ENCODE measurements around the gene SLC25A23. TPM values are rescaled to one million over a fixed set of nuclear protein-coding genes. Genes with fewer than 3 reads are reported as not detected.
A peak's percentile ranks its signal among the peaks of the same experiment; 100 is the strongest.

SLC25A23 gene
- polyA plus RNA-seq, 2 of the 4 experiments (the other 2 are of a cell fraction): 3.3 to 18.2 TPM

DNA sequence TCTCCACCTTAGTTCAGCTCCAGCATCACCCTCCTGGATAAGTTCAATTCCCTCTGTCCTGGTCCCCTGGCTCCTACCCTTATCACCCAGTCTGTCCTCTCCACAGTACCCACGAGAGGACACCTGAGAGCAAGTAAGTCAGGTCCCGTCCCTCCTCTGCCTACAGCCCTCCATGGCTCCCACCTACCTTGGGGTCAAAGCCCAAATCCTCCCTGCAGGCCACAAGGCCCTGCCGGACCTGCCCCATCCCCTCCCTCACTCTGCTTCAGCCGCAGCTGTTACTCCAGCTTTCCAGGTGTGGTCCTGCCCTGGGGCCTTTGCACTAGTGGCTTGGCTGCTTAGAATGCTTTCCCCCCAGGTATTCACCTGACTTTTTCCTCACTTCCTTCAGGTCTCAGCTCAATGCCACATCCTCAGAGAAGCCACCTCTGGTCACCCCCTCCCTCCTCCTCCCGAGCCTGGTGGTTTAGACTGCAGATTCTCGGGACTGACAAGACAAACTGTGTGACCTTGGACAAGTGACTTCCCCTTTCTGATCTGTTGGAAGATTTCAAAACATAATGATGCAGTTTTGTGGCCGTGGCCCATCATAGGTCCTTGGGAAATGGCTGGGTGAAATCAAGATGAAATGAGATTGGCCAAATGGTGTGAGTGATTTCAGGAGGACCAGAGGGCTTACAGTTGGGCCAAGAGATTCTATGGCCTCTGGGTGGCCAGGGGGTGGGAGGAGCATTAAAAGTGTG is 38.9 kb upstream of the SLC25A23 start:
- TF ChIP-seq ZFP36 (IDR thresholded peaks at IDR 0.05; ENCODE audit: borderline replicate concordance, partially characterized antibody): peak; percentile 10
- TF ChIP-seq RAD21 (conservative IDR thresholded peaks at IDR 0.05 in 1 of 2, IDR thresholded peaks at IDR 0.05 in 1 of 2): no peak
- ChIA-PET POLR2A (no interaction called here), CTCF (no interaction called here)
- FAIRE-seq: no peak
- Histone ChIP-seq H3K9me3 (no peaks in the 10 kb centered on the region), H3K4me2 (no peak overlapping the region), H3K4me3 (no peak overlapping the region), H3K4me1 (peaks cover 5% of the 10 kb centered on the region; the same call in 2 of the 3 replicates), H3K27ac (no peak overlapping the region)
- ATAC-seq: no peak
- 81% methylated on average over 7 of the region's 7 CpGs for WGBS (ENCODE audit: missing lambda C conversion rate)
- DNase-seq (ENCODE audit: low read depth in 1 of 2, low spot score in 1 of 2): no peak

DNA sequence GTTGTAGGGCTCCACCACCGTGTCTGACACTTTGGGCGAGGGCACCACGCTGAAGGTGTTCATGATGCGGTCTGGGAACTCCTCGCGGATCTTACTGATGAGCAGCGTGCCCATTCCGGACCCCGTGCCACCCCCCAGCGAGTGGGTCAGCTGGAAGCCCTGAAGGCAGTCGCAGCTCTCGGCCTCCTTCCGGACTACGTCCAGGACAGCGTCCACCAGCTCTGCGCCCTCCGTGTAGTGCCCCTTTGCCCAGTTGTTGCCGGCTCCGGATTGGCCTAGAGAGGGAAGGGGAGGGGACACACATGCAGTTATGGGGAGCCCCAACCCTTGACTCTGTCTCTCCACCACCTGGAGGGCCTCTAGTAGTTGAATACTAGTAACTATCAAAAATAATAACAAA is 36.4 kb upstream of the SLC25A23 start:
- no peak for DNase-seq (ENCODE audit: low read depth in 1 of 2, low spot score in 1 of 2)
- ATAC-seq: no peak
- Histone ChIP-seq H3K4me3 (no peak overlapping the region), H3K4me1 (no peaks in the 10 kb centered on the region), H3K4me2 (no peak overlapping the region), H3K9me3 (0 out of 3 replicates have a peak, but pooled peaks cover 4% of the 10 kb centered on the region), H3K27ac (no peak overlapping the region)
- FAIRE-seq: no peak
- WGBS (ENCODE audit: missing lambda C conversion rate): no CpG with 5 or more reads among the region's 19 CpGs
- CTCF ChIA-PET: no interaction called here
- POLR2A ChIA-PET: no interaction called here
- TF ChIP-seq CBX2 (IDR thresholded peaks at IDR 0.05; ENCODE audit: borderline replicate concordance, low read depth) (no peak), EHMT2 (IDR thresholded peaks at IDR 0.05; ENCODE audit: low read depth) (no peak), RNF2 (IDR thresholded peaks at IDR 0.05; ENCODE audit: borderline replicate concordance, low read depth) (no peak)
- TF ChIP-seq, protein P1, sequence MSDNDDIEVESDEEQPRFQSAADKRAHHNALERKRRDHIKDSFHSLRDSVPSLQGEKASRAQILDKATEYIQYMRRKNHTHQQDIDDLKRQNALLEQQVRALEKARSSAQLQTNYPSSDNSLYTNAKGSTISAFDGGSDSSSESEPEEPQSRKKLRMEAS (IDR thresholded peaks at IDR 0.05): no peak

DNA sequence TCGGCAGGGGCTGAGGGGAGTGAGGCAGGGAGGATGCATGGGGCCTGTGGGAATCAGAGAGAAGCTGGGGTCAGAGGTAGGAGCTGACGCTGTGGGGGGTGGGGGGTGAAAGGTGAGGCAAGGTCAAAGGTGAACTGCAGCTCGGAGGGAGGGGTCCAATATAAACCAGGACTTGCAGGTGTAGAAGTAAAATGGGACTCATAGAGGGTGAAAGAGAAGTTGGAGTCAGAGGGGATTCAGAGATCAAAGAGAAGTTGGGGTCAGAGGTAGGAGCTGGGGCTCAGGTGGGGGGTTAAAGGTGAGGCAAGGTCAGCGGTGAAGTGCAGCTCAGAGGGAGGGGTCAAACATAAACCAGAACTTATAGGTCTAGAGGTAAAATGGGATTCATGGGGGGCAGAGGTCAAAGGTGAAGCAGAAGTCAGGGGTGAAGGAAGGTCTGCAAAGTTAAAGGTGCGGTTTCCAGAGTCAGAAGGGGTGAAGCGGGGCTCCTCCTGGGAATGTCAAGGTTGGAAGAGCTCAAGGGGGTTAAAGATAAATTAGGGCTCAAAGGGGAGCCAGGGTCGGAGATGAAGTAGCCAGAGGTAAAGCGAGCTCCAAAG is 34.9 kb upstream of the SLC25A23 start:
- no peak for FAIRE-seq
- Histone ChIP-seq H3K27ac (no peak overlapping the region), H3K4me2 (no peak overlapping the region), H3K9me3 (0 out of 3 replicates have a peak, but pooled peaks cover 4% of the 10 kb centered on the region), H3K4me1 (no peaks in the 10 kb centered on the region), H3K4me3 (no peak overlapping the region)
- ChIA-PET CTCF (interaction anchor here (1.3 kb wide), 1 partner anchor 29 kb away, joined by 3 read pairs; no protein-coding TSS in a partner anchor), POLR2A (no interaction called here)
- DNase-seq (ENCODE audit: low read depth in 1 of 2, low spot score in 1 of 2): no peak
- WGBS (ENCODE audit: missing lambda C conversion rate): 86% methylated on average over 7 of the region's 8 CpGs
- no peak for TF ChIP-seq CHD4 (IDR thresholded peaks at IDR 0.05; ENCODE audit: borderline replicate concordance)
- TF ChIP-seq HDAC2 (IDR thresholded peaks at IDR 0.05): no peak
- no peak for TF ChIP-seq TFCP2L1 (CRISPR knock-in tag; IDR thresholded peaks at IDR 0.05)
- TF ChIP-seq, protein P1 (IDR thresholded peaks at IDR 0.05): no peak
- TF ChIP-seq, protein P2, sequence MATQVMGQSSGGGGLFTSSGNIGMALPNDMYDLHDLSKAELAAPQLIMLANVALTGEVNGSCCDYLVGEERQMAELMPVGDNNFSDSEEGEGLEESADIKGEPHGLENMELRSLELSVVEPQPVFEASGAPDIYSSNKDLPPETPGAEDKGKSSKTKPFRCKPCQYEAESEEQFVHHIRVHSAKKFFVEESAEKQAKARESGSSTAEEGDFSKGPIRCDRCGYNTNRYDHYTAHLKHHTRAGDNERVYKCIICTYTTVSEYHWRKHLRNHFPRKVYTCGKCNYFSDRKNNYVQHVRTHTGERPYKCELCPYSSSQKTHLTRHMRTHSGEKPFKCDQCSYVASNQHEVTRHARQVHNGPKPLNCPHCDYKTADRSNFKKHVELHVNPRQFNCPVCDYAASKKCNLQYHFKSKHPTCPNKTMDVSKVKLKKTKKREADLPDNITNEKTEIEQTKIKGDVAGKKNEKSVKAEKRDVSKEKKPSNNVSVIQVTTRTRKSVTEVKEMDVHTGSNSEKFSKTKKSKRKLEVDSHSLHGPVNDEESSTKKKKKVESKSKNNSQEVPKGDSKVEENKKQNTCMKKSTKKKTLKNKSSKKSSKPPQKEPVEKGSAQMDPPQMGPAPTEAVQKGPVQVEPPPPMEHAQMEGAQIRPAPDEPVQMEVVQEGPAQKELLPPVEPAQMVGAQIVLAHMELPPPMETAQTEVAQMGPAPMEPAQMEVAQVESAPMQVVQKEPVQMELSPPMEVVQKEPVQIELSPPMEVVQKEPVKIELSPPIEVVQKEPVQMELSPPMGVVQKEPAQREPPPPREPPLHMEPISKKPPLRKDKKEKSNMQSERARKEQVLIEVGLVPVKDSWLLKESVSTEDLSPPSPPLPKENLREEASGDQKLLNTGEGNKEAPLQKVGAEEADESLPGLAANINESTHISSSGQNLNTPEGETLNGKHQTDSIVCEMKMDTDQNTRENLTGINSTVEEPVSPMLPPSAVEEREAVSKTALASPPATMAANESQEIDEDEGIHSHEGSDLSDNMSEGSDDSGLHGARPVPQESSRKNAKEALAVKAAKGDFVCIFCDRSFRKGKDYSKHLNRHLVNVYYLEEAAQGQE (IDR thresholded peaks at IDR 0.05): no peak
- no peak for TF ChIP-seq SREBF2 (IDR thresholded peaks at IDR 0.05)
- TF ChIP-seq NFE2L2 (conservative IDR thresholded peaks at IDR 0.05; ENCODE audit: low read length): no peak
- ATAC-seq: no peak
